Endothelial cell of umbilical vein (primary cell): ENCODE measurements around the gene EXOC7.

Source experiments
- POLR2A ChIP-seq: IDR thresholded peaks from 2 replicates; pipeline ENCODE4 v1.6.1; 2012; ENCODE audit warnings: low read depth, mild to moderate bottlenecking, control low read depth, low read length
- TF ChIP-seq, protein P1 (sequence below), 2 donors: IDR thresholded peaks; 1 replicate in 1 of 2; 2 replicates in 1 of 2; pipeline ENCODE4 v1.5.1; 2011; ENCODE audit warnings: low read length in 2 of 2, mild to moderate bottlenecking in 2 of 2, moderate library complexity in 2 of 2, control low read depth in 1 of 2, inconsistent platforms in 1 of 2, low read depth in 1 of 2; ENCODE audit not compliant: insufficient read depth in 1 of 2; ENCODE audit errors: extremely low read depth in 1 of 2

GRCh38 chr17:76076146-76076764 lies 27.3 kb downstream of the EXOC7 start:
- TF ChIP-seq, protein P1, sequence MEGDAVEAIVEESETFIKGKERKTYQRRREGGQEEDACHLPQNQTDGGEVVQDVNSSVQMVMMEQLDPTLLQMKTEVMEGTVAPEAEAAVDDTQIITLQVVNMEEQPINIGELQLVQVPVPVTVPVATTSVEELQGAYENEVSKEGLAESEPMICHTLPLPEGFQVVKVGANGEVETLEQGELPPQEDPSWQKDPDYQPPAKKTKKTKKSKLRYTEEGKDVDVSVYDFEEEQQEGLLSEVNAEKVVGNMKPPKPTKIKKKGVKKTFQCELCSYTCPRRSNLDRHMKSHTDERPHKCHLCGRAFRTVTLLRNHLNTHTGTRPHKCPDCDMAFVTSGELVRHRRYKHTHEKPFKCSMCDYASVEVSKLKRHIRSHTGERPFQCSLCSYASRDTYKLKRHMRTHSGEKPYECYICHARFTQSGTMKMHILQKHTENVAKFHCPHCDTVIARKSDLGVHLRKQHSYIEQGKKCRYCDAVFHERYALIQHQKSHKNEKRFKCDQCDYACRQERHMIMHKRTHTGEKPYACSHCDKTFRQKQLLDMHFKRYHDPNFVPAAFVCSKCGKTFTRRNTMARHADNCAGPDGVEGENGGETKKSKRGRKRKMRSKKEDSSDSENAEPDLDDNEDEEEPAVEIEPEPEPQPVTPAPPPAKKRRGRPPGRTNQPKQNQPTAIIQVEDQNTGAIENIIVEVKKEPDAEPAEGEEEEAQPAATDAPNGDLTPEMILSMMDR (IDR thresholded peaks at IDR 0.05; ENCODE audit: extremely low read depth in 1 of 2, insufficient read depth in 1 of 2, low read depth in 1 of 2, low read length in 2 of 2): no peak
- no peak for TF ChIP-seq POLR2A
